GM12874 (cell line): ENCODE measurements around the gene MPZL3.

Source experiments
- CTCF ChIP-seq: IDR thresholded peaks from 2 replicates; pipeline ENCODE4 v1.5.1; 2011; ENCODE audit warnings: low read depth, mild to moderate bottlenecking, control low read depth, low read length, moderate library complexity; ENCODE audit not compliant: insufficient read depth

MPZL3 gene

GRCh38 chr11:118201966-118202365 is 50.2 kb downstream of the MPZL3 start:
- no peak for TF ChIP-seq CTCF

GRCh38 chr11:118200901-118201680 is 51.1 kb downstream of the MPZL3 start:
- TF ChIP-seq CTCF: no peak

GRCh38 chr11:118200497-118200896 is 51.7 kb downstream of the MPZL3 start:
- no peak for TF ChIP-seq CTCF

- TF ChIP-seq CTCF: no peak
Observed at GRCh38 chr11:118199135-118199534, 53.0 kb downstream of the MPZL3 start.

GRCh38 chr11:118198370-118198769 is 53.8 kb downstream of the MPZL3 start:
- TF ChIP-seq CTCF: peak; percentile 91

GRCh38 chr11:118194835-118195627 is 57.1 kb downstream of the MPZL3 start:
- TF ChIP-seq CTCF: no peak

- no peak for TF ChIP-seq CTCF
Observed at GRCh38 chr11:118193910-118194566, 58.1 kb downstream of the MPZL3 start.
